Vagina (tissue), 2 donors: ENCODE measurements around the gene FKBP15.

Source experiments
- POLR2AphosphoS5 ChIP-seq, 2 donors: sonication (generic); formaldehyde crosslinking; IDR thresholded peaks; one replicate each; pipeline ENCODE4 v1.9.0; 2017; ENCODE audit warnings: antibody characterized with exemption in 2 of 2, mild to moderate bottlenecking in 2 of 2, low read depth in 1 of 2; ENCODE audit not compliant: insufficient read depth in 1 of 2
- TF ChIP-seq, protein P1 (sequence below), 3 experiments: fragments of 450-650 bp in 2 of 3; fragments of 200-600 bp in 1 of 3; sonication (generic) in 1 of 3; IDR thresholded peaks; one replicate each; pipeline ENCODE4 v1.5.1; 2017 to 2019; ENCODE audit warnings: antibody characterized with exemption in 3 of 3, mild to moderate bottlenecking in 2 of 3, moderate library complexity in 2 of 3

DNA sequence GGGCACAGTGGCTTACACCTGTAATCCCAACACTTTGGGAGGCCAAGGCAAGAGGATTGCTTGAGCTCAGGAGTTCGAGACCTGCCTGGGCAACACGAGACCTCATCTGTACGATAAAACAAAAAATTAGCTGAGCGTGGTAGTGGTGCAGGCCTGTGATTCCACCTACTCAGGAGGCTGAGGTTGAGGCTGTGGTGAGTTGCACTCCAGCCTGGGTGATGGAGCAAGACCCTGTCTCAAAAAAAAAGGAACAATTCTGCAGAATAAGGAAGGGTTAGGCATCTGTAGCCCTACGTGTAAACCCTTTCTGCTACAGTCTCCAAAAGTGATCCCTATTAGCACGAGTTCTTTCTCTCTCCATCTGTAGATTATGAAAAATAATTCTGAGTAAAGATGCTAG lies 34.4 kb upstream of the FKBP15 start:
- TF ChIP-seq, protein P1, sequence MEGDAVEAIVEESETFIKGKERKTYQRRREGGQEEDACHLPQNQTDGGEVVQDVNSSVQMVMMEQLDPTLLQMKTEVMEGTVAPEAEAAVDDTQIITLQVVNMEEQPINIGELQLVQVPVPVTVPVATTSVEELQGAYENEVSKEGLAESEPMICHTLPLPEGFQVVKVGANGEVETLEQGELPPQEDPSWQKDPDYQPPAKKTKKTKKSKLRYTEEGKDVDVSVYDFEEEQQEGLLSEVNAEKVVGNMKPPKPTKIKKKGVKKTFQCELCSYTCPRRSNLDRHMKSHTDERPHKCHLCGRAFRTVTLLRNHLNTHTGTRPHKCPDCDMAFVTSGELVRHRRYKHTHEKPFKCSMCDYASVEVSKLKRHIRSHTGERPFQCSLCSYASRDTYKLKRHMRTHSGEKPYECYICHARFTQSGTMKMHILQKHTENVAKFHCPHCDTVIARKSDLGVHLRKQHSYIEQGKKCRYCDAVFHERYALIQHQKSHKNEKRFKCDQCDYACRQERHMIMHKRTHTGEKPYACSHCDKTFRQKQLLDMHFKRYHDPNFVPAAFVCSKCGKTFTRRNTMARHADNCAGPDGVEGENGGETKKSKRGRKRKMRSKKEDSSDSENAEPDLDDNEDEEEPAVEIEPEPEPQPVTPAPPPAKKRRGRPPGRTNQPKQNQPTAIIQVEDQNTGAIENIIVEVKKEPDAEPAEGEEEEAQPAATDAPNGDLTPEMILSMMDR (IDR thresholded peaks at IDR 0.05): no peak
- TF ChIP-seq POLR2AphosphoS5 (IDR thresholded peaks at IDR 0.05; ENCODE audit: insufficient read depth in 1 of 2, low read depth in 1 of 2): no peak
